HEK293 (cell line): ENCODE measurements around the gene SIK2.

Experiments used
- CTCF ChIA-PET: fragments of 350-600 bp; formaldehyde crosslinking; extraction: SDS; loops from one replicate; lab custom pipeline; 2021; ENCODE audit warnings: antibody characterized with exemption; lab: Yijun Ruan, JAX
- POLR2A ChIA-PET: fragments of 300-600 bp; formaldehyde crosslinking; extraction: SDS; loops from one replicate; lab custom pipeline; 2020; ENCODE audit warnings: antibody characterized with exemption, inconsistent platforms; lab: Yijun Ruan, JAX
- H3K27ac ChIP-seq: fragments of 200-500 bp; sonication (Bioruptor generic); 2 replicates; pipeline ENCODE4 v1.5.1; 2014; ENCODE audit warnings: low read depth, low read length, control low read depth, inconsistent platforms; ENCODE audit errors: extremely low read depth
- H3K36me3 ChIP-seq, 2 experiments: fragments of 200-500 bp in 1 of 2; sonication (Bioruptor generic) in 1 of 2; 1 replicate in 1 of 2; 2 replicates in 1 of 2; pipeline ENCODE4 v1.5.1; 2014 to 2017; ENCODE audit warnings: inconsistent platforms in 2 of 2, low read length in 2 of 2; ENCODE audit not compliant: control insufficient read depth in 2 of 2, insufficient read depth in 1 of 2
- H3K4me1 ChIP-seq: fragments of 200-500 bp; sonication (Bioruptor generic); 2 replicates; pipeline ENCODE4 v1.5.1; 2014; ENCODE audit warnings: mild to moderate bottlenecking, low read length, inconsistent platforms; ENCODE audit not compliant: control insufficient read depth, insufficient read depth
- H3K4me3 ChIP-seq: 2 replicates; pipeline ENCODE4 v1.5.1; 2011; ENCODE audit warnings: low read depth, mild to moderate bottlenecking, control low read depth, low read length, moderate library complexity
- H3K9me3 ChIP-seq: fragments of 200-500 bp; sonication (Bioruptor generic); 2 replicates; pipeline ENCODE4 v1.5.1; 2014; ENCODE audit warnings: low read depth, low read length, inconsistent platforms; ENCODE audit not compliant: control insufficient read depth, insufficient read depth
- ZFHX2 ChIP-seq: fragments of 450-650 bp; formaldehyde crosslinking; conservative IDR thresholded peaks from 2 replicates; pipeline ENCODE4 v1.5.1; 2016; ENCODE audit warnings: missing biosample characterization, missing genetic modification characterization
- ZNF114 ChIP-seq: fragments of 450-650 bp; formaldehyde crosslinking; IDR thresholded peaks from 2 replicates; pipeline ENCODE4 v1.5.0; 2017; ENCODE audit warnings: missing biosample characterization, missing genetic modification characterization
- ZNF501 ChIP-seq: fragments of 450-650 bp; formaldehyde crosslinking; IDR thresholded peaks from 2 replicates; pipeline ENCODE4 v1.5.1; 2016; ENCODE audit warnings: missing biosample characterization, missing genetic modification characterization
- ZNF530 ChIP-seq: fragments of 450-650 bp; formaldehyde crosslinking; IDR thresholded peaks from 2 replicates; pipeline ENCODE4 v1.5.1; 2016; ENCODE audit warnings: low read depth, missing biosample characterization, missing genetic modification characterization
- ZNF629 ChIP-seq: fragments of 450-650 bp; formaldehyde crosslinking; IDR thresholded peaks from 2 replicates; pipeline ENCODE4 v1.5.1; 2017; ENCODE audit warnings: missing biosample characterization, missing genetic modification characterization
- ZNF658 ChIP-seq: fragments of 450-650 bp; formaldehyde crosslinking; IDR thresholded peaks from 2 replicates; pipeline ENCODE4; 2016; ENCODE audit warnings: missing biosample characterization, missing genetic modification characterization
- ZNF677 ChIP-seq: fragments of 450-650 bp; IDR thresholded peaks from 2 replicates; pipeline ENCODE4 v1.5.0; 2018; ENCODE audit warnings: missing biosample characterization, mild to moderate bottlenecking, missing genetic modification characterization, moderate library complexity
- ZNF76 ChIP-seq: fragments of 450-650 bp; formaldehyde crosslinking; IDR thresholded peaks from 2 replicates; pipeline ENCODE4; 2016; ENCODE audit warnings: low read depth, missing biosample characterization, missing genetic modification characterization, borderline replicate concordance
- TF ChIP-seq, protein P1 (sequence below): fragments of 450-650 bp; formaldehyde crosslinking; IDR thresholded peaks from 2 replicates; pipeline ENCODE4 v1.5.1; 2016; ENCODE audit warnings: missing biosample characterization, missing genetic modification characterization
- TF ChIP-seq, protein P2 (sequence below): fragments of 450-650 bp; formaldehyde crosslinking; IDR thresholded peaks from 2 replicates; pipeline ENCODE4; 2016; ENCODE audit warnings: missing biosample characterization, missing genetic modification characterization
- TF ChIP-seq, protein P3 (sequence below): fragments of 450-650 bp; formaldehyde crosslinking; IDR thresholded peaks from 2 replicates; pipeline ENCODE4 v1.5.1; 2016; ENCODE audit warnings: missing biosample characterization, missing genetic modification characterization
- TF ChIP-seq, protein P4 (sequence below): fragments of 450-650 bp; formaldehyde crosslinking; IDR thresholded peaks from 2 replicates; pipeline ENCODE4 v1.5.1; 2016; ENCODE audit warnings: missing biosample characterization, missing genetic modification characterization
- TF ChIP-seq, protein P5 (sequence below): fragments of 450-650 bp; formaldehyde crosslinking; IDR thresholded peaks from 2 replicates; pipeline ENCODE4 v1.5.1; 2016; ENCODE audit warnings: missing biosample characterization, missing genetic modification characterization
- TF ChIP-seq, protein P6 (sequence below): fragments of 450-650 bp; formaldehyde crosslinking; conservative IDR thresholded peaks from 2 replicates; pipeline ENCODE4 v1.5.1; 2016; ENCODE audit warnings: low read depth, missing biosample characterization, missing genetic modification characterization
- TF ChIP-seq, protein P7 (sequence below): fragments of 450-650 bp; formaldehyde crosslinking; IDR thresholded peaks from 2 replicates; pipeline ENCODE4 v1.5.1; 2016; ENCODE audit warnings: missing biosample characterization, missing genetic modification characterization

SIK2 gene

DNA sequence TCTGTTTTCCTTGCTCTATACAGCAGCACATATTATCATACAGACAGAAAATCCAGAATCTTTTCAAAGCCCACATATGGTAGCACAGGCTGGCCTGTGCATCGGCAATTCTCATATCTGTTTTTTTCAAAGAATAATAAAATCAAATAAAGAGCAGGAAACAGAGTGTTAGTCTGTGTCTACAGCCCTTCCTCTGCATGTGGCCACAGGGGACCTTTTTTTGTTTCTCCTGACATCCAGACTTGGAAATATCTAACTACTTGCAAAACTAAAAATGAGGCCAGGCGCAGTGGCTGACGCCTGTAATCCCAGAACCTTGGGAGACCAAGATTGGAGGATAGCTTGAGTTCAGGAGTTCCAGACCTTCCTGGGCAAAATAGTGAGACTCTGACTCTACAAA is 41.4 kb upstream of the SIK2 start:
- Histone ChIP-seq H3K9me3 (no peaks in the 10 kb centered on the region), H3K4me3 (no peak overlapping the region), H3K4me1 (no peaks in the 10 kb centered on the region), H3K36me3 (peaks cover 0 to 53% of the 10 kb centered on the region in 2 experiments; a peak in 1 of 3 replicates), H3K27ac (no peak overlapping the region)
- TF ChIP-seq, protein P1, sequence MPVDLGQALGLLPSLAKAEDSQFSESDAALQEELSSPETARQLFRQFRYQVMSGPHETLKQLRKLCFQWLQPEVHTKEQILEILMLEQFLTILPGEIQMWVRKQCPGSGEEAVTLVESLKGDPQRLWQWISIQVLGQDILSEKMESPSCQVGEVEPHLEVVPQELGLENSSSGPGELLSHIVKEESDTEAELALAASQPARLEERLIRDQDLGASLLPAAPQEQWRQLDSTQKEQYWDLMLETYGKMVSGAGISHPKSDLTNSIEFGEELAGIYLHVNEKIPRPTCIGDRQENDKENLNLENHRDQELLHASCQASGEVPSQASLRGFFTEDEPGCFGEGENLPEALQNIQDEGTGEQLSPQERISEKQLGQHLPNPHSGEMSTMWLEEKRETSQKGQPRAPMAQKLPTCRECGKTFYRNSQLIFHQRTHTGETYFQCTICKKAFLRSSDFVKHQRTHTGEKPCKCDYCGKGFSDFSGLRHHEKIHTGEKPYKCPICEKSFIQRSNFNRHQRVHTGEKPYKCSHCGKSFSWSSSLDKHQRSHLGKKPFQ (tag by site-specific recombination) = no peak
- TF ChIP-seq, protein P2, sequence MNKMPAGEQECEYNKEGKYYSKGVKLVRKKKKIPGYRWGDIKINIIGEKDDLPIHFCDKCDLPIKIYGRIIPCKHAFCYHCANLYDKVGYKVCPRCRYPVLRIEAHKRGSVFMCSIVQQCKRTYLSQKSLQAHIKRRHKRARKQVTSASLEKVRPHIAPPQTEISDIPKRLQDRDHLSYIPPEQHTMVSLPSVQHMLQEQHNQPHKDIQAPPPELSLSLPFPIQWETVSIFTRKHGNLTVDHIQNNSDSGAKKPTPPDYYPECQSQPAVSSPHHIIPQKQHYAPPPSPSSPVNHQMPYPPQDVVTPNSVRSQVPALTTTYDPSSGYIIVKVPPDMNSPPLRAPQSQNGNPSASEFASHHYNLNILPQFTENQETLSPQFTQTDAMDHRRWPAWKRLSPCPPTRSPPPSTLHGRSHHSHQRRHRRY (tag by site-specific recombination) = no peak
- TF ChIP-seq ZFHX2 = no peak
- TF ChIP-seq ZNF530 = no peak
- TF ChIP-seq, protein P3, sequence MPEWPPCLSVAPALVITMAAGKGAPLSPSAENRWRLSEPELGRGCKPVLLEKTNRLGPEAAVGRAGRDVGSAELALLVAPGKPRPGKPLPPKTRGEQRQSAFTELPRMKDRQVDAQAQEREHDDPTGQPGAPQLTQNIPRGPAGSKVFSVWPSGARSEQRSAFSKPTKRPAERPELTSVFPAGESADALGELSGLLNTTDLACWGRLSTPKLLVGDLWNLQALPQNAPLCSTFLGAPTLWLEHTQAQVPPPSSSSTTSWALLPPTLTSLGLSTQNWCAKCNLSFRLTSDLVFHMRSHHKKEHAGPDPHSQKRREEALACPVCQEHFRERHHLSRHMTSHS = no peak
- TF ChIP-seq ZNF501 (tag by site-specific recombination) = no peak
- no peak for TF ChIP-seq ZNF629 (tag by site-specific recombination)
- TF ChIP-seq, protein P4, sequence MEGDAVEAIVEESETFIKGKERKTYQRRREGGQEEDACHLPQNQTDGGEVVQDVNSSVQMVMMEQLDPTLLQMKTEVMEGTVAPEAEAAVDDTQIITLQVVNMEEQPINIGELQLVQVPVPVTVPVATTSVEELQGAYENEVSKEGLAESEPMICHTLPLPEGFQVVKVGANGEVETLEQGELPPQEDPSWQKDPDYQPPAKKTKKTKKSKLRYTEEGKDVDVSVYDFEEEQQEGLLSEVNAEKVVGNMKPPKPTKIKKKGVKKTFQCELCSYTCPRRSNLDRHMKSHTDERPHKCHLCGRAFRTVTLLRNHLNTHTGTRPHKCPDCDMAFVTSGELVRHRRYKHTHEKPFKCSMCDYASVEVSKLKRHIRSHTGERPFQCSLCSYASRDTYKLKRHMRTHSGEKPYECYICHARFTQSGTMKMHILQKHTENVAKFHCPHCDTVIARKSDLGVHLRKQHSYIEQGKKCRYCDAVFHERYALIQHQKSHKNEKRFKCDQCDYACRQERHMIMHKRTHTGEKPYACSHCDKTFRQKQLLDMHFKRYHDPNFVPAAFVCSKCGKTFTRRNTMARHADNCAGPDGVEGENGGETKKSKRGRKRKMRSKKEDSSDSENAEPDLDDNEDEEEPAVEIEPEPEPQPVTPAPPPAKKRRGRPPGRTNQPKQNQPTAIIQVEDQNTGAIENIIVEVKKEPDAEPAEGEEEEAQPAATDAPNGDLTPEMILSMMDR (tag by site-specific recombination) = no peak
- TF ChIP-seq, protein P5, sequence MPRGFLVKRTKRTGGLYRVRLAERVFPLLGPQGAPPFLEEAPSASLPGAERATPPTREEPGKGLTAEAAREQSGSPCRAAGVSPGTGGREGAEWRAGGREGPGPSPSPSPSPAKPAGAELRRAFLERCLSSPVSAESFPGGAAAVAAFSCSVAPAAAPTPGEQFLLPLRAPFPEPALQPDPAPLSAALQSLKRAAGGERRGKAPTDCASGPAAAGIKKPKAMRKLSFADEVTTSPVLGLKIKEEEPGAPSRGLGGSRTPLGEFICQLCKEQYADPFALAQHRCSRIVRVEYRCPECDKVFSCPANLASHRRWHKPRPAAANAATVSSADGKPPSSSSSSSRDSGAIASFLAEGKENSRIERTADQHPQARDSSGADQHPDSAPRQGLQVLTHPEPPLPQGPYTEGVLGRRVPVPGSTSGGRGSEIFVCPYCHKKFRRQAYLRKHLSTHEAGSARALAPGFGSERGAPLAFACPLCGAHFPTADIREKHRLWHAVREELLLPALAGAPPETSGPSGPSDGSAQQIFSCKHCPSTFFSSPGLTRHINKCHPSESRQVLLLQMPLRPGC (tag by site-specific recombination) = no peak
- no peak for TF ChIP-seq ZNF658 (tag by site-specific recombination)
- TF ChIP-seq, protein P6, sequence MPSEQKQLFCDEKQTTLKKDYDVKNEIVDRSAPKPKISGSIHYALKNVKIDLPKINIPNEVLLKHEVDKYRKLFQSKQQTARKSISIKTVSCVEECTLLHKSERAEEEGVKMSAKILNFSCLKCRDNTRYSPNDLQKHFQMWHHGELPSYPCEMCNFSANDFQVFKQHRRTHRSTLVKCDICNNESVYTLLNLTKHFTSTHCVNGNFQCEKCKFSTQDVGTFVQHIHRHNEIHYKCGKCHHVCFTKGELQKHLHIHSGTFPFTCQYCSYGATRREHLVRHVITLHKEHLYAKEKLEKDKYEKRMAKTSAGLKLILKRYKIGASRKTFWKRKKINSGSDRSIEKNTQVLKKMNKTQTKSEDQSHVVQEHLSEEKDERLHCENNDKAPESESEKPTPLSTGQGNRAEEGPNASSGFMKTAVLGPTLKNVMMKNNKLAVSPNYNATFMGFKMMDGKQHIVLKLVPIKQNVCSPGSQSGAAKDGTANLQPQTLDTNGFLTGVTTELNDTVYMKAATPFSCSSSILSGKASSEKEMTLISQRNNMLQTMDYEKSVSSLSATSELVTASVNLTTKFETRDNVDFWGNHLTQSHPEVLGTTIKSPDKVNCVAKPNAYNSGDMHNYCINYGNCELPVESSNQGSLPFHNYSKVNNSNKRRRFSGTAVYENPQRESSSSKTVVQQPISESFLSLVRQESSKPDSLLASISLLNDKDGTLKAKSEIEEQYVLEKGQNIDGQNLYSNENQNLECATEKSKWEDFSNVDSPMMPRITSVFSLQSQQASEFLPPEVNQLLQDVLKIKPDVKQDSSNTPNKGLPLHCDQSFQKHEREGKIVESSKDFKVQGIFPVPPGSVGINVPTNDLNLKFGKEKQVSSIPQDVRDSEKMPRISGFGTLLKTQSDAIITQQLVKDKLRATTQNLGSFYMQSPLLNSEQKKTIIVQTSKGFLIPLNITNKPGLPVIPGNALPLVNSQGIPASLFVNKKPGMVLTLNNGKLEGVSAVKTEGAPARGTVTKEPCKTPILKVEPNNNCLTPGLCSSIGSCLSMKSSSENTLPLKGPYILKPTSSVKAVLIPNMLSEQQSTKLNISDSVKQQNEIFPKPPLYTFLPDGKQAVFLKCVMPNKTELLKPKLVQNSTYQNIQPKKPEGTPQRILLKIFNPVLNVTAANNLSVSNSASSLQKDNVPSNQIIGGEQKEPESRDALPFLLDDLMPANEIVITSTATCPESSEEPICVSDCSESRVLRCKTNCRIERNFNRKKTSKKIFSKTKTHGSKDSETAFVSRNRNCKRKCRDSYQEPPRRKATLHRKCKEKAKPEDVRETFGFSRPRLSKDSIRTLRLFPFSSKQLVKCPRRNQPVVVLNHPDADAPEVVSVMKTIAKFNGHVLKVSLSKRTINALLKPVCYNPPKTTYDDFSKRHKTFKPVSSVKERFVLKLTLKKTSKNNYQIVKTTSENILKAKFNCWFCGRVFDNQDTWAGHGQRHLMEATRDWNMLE = no peak
- no peak for TF ChIP-seq ZNF114
- no peak for TF ChIP-seq ZNF76 (tag by site-specific recombination)
- TF ChIP-seq, protein P7, sequence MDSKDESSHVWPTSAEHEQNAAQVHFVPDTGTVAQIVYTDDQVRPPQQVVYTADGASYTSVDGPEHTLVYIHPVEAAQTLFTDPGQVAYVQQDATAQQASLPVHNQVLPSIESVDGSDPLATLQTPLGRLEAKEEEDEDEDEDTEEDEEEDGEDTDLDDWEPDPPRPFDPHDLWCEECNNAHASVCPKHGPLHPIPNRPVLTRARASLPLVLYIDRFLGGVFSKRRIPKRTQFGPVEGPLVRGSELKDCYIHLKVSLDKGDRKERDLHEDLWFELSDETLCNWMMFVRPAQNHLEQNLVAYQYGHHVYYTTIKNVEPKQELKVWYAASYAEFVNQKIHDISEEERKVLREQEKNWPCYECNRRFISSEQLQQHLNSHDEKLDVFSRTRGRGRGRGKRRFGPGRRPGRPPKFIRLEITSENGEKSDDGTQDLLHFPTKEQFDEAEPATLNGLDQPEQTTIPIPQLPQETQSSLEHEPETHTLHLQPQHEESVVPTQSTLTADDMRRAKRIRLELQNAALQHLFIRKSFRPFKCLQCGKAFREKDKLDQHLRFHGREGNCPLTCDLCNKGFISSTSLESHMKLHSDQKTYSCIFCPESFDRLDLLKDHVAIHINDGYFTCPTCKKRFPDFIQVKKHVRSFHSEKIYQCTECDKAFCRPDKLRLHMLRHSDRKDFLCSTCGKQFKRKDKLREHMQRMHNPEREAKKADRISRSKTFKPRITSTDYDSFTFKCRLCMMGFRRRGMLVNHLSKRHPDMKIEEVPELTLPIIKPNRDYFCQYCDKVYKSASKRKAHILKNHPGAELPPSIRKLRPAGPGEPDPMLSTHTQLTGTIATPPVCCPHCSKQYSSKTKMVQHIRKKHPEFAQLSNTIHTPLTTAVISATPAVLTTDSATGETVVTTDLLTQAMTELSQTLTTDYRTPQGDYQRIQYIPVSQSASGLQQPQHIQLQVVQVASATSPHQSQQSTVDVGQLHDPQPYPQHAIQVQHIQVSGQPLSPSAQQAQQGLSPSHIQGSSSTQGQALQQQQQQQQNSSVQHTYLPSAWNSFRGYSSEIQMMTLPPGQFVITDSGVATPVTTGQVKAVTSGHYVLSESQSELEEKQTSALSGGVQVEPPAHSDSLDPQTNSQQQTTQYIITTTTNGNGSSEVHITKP (tag by site-specific recombination) = no peak
- TF ChIP-seq ZNF677 = no peak
- ChIA-PET CTCF (interaction anchor here (0.6 to 1.2 kb wide), 7 partner anchors 105 to 1395 kb away, joined by 3 to 4 read pairs (median 3); no protein-coding TSS in a partner anchor), POLR2A (no interaction called here)
